ENCODE data around the gene TIMP2.
"Not testable (repeated sequence)": the region's sequence is repeated elsewhere in the genome, so short reads cannot be mapped to it uniquely, and the experiment has no call there.

TIMP2 gene

GRCh38 chr17:78886954-78887353 is 38.2 kb downstream of the TIMP2 start:
- DNase-seq: no peak

- no peak for DNase-seq
These were observed 39.2 kb downstream of the TIMP2 start for GRCh38 chr17:78885956-78886355.

- DNase-seq: no peak
These were observed 40.1 kb downstream of the TIMP2 start for GRCh38 chr17:78884876-78885667.

DNA sequence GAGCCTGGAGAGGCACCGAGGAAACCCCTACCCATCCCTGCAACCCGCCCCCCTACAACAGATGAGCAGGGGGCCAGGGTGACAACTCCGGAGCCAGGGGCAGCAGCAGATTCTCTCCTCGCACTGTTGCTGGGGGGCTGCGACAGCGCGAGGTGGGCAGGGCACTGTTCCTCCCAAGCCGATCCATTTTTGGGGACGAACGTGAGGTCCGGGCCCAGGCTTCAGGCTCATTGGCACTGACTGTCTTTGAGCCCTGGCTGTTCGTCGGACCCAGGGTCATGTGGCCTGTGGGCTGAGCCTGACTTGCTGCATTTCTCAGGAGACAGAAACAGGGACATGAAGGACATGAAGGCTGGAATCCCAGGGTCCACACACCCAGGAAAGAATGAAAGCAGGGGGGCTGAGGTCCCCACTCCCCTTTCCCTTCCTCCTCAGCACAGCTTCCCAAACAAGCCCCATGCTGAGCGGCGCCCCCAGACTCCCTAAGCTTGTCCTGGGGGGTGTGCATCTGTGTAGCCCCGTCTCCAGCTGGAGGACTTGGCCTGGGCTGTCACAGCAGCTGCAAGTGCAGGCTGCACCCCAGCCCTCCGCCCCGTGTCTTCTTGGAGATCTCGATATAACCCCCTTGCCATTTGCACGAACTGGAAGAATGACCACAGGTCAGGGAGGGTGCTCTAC is 40.9 kb downstream of the TIMP2 start:
- DNase-seq: no peak

DNA sequence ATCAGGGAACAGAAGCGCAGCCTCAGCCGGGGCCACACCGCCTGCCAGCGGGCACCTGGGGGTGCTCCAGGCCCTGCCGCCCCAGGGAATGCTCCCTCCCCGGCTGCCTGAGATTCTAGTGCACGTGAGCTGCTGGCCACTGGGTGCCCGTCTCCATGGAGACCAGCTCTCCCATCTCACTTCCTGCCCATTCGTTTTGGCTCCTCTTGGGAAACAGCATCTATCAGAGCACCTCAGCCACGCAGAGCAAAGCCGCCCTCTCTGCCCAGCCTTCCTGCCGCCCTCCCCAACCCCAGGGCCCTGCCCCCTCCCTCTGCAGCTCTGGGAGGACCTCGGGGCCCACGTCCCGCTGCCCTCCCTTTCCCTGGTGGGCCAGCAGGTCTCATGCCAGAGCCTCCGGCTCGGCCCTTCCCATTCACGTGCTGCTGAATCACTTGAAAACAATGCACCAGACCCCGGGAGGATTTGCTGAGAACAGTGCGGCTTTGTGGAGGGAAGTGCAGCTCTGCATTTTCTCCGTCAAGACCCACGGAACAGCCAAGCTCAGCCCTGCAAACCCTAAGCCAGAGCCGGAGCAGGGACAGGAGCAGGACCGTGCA is 41.6 kb downstream of the TIMP2 start:
- DNase-seq: no peak

- DNase-seq: no peak
These were observed 42.1 kb downstream of the TIMP2 start for GRCh38 chr17:78883089-78883532.

- DNase-seq: no peak
These were observed 42.6 kb downstream of the TIMP2 start for GRCh38 chr17:78882540-78883088.

DNA sequence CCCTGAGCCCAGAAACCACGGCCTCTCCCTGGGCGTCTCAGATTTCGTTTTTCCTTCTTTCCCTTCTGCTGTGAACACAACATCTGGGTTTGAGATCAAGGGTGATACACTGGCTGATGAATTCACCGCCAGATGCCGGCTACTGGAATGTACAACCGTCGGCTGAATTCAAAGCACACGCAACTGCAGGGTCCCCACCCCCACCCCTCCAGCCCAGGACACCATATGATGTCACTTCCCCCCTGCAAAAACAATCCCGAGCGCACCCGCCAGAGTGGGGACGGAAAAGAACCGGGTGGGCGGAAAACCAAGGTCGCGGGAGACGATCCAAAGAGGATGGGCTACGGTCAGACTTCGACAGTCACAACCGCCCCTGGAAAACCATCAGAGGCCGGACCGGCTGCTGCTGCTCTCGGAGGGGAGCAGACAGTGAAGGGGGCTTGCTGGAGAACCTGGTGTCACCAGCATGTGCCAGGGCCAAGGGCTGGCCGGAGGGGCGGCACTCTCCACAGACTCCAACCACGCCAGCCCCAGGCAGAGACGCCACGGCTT is 45.5 kb downstream of the TIMP2 start:
- no peak for DNase-seq

- no peak for DNase-seq
These were observed 46.2 kb downstream of the TIMP2 start for GRCh38 chr17:78878871-78879527.

- DNase-seq: no peak
These were observed 46.9 kb downstream of the TIMP2 start for GRCh38 chr17:78878261-78878660.

DNA sequence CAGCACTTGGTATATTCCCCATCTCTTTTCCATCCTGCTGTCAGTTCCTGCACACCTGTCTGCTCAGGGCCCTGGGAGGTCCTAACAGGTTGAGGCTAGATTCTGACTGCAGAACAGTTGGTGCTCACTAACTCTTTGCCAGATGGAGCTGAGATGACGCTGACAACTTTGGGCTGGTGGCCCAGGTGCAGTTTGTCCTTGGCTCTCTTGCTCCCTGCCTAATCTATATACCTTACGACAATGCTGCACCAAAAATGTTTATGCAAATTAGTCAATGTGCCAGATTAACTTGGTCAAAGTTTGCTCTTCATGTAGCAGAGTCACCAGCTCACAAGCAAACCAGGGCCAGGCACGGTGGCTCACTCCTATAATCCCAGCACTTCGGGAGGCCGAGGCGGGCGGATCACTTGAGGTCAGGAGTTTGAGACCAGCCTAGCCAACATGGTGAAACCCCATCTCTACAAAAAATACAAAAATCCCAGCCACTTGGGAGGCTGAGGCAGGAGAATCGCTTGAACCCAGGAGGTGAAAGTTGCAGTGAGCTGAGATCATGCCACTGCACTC is 48.2 kb downstream of the TIMP2 start:
- not testable (repeated sequence) for DNase-seq

- DNase-seq: no peak
These were observed 49.0 kb downstream of the TIMP2 start for GRCh38 chr17:78876094-78876597.

DNA sequence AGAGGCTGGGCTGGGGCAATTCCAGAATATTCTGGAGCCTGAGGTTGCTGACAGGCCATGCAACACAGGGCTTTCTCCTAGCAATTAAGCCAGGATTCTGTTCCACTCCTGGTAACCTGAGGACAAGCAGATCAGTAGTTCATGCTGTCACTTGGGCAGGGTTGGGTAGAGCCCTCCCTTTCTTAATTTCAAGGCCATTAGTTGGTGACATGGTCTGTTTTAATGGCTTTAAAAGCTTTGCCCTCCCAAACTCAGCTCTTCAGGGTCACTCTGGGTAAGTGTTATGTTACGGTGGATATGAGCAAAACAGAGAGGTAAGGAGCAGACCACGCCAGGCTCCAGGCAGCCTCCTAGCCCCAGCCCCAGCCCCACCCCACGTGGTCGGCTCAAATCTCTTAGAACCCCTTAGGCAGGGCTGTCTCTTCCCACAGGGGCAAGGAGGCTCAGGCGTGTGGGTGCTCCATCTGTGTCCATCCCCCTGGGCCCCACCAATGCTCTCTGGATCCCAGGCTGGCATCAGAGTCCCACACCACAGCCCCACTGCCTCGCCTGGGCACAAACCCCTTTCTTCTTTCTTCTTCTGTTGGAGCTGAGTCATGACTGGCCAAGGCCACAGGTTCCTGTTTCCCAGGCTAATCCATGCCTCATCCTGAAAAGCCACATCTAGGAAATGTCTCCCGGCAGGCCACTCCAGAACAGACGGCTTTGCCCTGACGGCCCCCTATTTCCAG is 49.7 kb downstream of the TIMP2 start:
- DNase-seq: no peak

DNA sequence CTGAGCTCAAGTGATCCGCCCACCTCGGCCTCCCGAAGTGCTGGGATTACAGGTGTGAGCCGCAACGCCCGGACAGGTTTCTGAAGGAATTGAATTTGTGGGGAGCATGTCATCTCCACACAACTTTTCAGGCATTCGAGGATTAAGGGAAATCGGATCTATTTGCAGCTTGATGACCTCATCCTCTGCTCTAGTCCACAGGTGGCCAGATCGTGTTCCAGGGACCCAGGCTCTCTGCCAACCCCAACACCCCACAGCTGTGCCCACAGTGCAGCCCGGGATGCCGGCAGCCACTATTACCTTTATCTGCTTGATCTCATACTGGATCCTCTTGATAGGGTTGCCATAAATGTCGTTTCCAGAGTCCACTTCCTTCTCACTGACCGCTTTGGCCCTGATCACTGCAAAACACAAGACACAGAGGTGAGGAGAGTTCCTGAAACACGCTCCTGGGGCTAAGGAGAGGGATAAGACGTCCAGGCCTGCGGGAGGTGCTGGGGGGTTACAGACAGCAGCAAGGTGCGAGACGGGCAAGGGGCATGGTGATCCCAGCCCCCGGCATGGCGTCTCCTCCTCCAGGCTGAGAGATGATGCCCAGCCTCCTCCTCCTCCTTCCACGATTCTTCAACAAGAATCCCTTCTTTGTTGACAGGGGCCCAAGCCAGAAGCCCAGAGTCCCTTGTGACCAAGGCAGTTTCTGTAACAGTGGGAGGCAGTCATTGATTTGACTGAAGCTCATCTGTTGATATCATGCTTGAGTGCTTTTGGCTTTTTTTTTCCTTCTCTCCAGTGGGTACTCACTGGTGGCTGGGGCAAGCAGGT is 51.5 kb downstream of the TIMP2 start:
- DNase-seq: peak in 1 of 2 experiments; percentile 79

GRCh38 chr17:78872486-78872885 is 52.7 kb downstream of the TIMP2 start:
- no peak for DNase-seq

DNA sequence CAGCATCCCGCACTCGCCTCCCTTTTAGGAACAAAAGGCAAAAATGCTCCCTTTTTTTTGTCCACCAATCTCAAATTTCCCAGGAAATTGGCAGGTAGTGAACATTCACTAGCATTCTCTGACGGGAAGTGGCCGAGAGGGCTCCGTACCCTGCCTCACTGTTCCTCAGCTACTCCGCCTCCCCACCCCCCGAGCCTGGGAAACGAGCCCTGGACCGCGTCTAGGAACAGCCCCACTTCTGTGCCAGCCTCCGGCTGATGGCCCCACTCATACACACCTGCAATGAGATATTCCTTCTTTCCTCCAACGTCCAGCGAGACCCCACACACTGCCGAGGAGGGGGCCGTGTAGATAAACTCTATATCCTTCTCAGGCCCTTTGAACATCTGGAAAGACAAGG is 54.6 kb downstream of the TIMP2 start:
- DNase-seq: no peak

DNA sequence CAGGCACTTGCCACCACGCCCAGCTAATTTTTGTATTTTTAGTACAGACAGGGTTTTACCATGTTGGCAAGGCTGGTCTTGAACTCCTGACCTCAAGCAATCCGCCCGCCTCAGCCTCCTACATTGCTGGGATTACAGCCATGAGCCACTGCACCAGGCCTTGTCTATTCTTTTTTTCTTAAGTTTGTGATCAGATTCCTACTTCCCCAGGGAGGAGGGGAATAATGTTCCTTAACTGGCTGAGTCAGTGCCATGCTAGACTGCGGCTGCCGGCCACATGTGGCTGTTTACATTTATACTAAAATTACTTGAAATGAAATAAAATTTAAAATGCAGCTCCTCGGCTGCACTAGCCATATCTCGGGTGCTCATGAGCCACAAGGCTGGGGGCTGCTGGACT is 56.8 kb downstream of the TIMP2 start:
- DNase-seq: no peak

DNA sequence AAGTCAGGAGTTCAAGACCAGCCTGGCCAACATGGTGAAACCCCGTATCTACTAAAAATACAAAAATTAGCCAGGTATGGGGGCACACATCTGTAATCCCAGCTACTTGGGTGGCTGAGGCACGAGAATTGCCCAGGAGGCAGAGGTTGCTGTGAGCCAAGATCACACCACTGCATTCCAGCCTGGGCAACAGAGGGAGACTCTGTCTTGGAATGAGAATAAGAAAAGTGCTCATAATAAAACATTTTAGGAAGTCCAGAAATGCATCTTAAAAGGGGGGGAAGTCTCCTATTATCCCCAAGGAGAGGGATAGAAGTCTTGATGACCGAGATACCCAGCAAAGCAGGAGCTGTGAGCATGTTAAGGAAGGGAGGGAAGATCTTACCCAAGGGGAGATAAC is 58.1 kb downstream of the TIMP2 start:
- not testable (repeated sequence) for DNase-seq

- peak; percentile 64 to 82 for DNase-seq
These were observed 59.4 kb downstream of the TIMP2 start for GRCh38 chr17:78865682-78866390.

DNA sequence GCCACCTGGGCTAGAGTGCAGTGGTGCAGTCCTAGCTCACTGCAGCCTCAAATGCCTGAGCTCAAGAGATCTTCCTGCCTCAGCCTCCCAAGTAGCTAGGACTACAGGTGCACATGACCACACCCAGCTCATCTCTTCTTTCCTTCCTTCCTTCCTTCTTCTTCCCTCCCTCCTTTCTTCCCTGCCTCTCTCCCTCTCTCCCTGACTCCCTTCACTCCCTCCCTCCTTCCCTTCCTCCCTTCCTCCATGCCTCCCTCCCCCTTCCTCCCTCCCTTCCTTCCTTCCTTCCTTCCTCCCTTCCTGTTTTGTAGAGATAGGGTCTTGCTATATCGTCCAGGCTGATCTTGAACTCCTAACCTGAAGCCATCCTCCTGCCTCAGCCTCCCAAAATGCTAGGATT is 61.1 kb downstream of the TIMP2 start:
- DNase-seq: no peak
